NOMO-1 treated with dmso at 0.1 percent for 144 hours (cell line): ENCODE measurements around the gene PPRC1.
A peak's percentile ranks its signal among the peaks of the same experiment; 100 is the strongest.

Experiments
- DNase-seq: peaks from one replicate; lab custom pipeline; 2025; ENCODE audit not compliant: unreplicated experiment; lab: John Stamatoyannopoulos, UW

Gene PPRC1

DNA sequence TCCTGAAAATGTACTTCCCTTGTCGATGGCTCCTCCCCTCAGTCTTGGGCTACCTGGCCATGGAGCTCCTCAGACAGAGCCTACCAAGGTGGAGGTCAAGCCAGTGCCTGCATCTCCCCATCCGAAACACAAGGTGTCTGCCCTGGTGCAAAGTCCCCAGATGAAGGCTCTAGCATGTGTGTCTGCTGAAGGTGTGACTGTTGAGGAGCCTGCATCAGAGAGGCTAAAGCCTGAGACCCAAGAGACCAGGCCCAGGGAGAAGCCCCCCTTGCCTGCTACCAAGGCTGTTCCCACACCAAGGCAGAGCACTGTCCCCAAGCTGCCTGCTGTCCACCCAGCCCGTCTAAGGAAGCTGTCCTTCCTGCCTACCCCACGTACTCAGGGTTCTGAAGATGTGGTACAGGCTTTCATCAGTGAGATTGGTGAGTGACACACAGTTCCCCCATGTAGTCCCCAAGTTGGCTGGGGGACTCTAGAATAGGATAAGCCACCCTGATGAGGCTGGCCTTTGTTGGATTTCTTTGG lies 8.8 kb downstream of the PPRC1 start:
- DNase-seq, result no peak

DNA sequence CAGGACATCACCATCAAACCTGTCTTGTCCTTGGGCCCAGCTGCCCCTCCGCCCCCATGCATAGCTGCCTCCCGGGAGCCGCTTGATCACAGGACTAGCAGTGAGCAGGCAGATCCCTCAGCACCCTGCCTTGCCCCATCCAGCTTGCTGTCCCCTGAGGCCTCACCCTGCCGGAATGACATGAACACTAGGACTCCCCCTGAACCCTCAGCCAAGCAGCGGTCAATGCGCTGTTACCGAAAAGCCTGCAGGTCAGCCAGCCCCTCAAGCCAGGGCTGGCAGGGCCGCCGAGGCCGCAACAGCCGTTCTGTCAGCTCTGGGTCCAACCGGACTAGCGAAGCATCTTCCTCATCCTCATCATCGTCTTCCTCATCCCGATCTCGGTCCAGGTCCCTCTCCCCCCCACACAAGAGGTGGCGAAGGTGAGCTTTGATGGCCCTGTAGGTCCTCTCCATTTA lies 14.2 kb downstream of the PPRC1 start:
- DNase-seq, result no peak

DNA sequence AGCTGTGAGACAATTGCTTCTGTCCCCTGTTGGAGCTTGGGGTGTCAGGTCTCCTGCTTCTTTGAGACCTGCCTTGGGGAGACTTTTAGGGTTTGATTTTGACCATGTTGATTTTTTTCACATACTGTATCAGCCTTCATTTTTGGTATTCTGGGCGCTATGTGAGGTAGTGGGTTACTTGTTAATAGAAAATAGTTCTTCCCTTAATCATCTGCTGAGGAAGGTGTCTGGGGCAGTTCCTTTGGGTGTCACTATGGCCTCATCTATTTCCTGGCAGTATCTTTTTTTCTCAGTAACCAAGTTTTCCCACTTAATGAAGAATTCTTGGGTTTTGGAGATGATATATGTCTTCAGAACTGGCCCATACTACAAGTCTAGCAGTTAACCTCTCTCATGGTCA lies 14.7 kb downstream of the PPRC1 start:
- DNase-seq, result no peak

DNA sequence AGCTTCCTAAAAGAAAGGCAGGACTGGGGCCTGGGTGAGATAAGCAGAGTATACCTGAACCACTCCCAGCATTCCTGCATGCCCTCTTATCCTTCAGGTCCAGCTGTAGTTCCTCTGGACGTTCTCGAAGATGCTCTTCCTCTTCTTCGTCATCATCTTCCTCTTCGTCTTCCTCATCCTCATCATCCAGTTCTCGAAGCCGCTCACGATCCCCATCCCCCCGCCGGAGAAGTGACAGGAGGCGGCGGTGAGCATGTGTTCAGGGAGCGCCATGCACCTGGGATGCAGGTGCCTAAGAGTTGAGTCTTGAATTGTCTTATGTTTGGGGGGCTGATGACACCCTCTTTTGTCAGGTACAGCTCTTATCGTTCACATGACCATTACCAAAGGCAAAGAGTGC lies 15.4 kb downstream of the PPRC1 start:
- no peak for DNase-seq

DNA sequence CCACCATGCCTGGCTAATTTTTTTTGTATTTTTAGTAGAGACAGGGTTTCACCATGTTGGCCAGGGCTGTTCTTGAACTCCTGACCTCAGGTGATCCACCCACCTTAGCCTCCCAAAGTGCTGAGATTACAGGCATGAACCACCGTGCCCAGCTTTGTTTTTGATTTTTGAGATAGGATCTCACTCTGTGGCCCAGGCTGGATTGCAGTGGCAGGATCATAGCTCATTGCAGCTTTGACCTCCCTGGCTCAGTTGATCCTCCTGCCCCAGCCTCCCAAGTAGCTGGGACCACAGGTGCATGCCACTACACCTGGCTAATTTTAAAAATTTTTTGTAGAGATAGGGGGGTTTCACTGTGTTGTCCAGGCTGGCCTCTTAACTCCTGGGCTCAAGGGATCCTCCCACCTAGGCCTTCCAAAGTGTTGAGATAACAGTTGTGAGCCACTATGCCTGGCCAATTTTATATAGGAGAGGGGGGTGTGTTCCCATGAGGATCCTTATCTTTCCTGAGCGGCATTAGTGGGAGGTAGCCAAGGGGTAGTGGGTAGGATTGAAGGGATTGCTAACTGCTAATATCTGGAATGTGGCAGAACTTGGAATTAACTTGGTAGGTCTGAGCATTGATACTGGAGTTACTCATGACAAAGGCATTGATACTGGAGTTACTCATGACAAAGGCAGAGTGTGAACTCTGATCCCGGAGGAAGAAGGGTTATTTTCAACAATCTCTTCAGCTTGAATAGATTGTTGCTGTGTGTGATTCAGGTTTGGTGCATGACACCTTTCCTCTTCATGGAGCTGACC lies 18.3 kb downstream of the PPRC1 start:
- no peak for DNase-seq

DNA sequence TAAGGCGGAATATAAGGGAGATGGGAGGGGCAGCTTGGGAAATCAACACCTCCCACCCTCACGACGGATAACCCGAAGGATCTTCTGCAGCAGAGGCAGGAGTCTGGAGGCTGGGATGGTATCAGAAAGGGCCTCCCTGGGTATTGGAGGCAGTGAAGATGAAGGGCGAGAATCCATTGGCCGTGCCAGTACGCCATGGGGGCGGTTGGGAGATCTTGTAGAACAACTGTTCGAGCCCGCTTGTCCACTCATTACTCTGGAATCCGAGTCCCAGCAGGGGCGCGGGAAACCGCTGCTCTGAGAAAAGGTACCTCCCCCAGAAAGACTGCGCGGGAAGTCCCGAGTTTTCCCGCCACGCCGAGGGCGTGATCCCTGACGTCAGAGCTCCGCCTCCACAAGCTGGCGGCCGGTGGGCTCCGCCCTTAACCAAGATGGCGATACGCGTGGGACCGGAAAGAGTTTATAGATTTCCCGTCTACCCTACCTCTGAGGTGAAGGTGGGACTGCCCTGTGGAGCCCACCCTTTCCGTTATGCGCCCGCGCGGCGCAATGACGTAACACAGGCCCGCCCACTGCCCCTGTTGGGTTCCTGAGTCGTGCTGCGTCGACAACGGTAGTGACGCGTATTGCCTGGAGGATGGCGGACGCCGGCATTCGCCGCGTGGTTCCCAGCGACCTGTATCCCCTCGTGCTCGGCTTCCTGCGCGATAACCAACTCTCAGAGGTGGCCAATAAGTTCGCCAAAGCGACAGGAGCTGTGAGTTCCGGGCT lies 19.1 kb downstream of the PPRC1 start, which contains the start of gene NOLC1:
TSS of gene NOLC1 (plus strand) at position 616 of the 771 bp plus-strand sequence. CDS start at position 638, 22 bp downstream.
- DNase-seq, result peak; percentile 96

DNA sequence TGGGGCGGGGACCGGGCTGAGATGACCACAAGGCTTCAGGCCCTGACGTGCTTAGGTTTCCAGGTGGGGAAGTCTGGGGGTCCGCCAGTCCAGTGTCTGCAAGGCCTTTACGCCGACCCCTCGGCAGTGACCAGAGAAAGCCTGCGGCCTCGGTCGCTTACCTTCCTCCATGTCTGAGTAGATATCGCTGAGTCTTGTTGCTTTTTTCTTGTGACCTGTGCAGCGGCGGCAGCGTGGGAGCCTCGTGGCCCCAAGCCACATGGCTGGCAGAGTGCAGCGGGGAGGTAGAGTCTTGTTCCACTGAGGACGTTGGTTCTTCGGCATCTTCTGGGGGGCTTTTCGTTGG lies 19.7 kb downstream of the PPRC1 start:
- no peak for DNase-seq

DNA sequence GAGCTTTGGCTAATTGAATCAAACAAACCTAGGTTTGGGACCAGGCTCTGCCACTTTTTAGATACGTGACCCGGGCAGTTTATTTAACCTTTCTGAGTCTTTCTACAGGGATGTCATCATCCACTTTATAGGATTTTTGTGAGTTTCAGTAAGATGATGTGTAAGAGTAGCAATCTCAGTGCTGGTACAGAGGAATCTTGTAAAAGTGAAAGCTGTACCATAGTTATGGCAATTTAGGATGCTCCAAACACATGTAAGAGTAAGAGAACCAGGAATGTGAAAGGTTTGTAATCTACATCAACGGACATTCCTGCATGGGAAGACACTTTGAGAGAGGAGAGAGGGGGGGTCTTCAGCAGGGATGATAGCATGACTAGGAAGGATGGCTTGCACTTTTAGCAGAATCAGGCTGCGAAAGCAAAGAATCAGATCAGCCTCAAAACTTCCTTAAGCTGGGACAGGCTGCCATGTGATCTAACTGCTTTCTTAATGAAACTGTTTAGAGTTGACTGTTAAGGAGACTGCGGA lies 20.3 kb downstream of the PPRC1 start:
- DNase-seq, result no peak

DNA sequence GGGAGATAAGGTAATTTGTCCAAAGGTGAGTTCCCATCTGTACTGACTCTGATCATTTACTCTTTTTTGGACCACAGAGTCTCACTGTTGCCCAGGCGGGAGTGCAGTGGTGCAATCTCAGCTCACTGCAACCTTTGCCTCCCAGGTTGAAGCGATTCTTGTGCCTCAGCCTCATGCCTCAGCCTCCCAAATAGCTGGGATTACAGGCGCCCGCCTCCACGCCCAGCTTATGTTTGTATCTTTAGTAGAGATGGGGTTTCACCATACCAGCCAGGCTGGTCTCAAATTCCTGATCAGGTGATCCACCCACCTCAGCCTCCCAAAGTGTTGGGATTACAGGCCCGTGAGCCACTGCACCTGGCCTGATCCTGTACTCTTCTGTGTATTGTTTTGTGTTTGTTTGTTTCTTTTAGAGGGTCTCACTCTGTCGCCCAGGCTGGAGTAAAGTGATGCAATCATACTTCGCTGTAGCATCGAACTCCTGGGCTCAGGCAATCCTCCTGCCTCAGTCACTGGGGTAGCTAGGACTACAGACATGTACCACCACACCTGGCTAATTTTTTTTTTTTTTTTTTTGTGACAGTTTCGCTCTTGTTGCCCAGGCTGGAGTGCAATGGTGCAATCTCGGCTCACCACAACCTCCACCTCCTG lies 21.8 kb downstream of the PPRC1 start:
- DNase-seq, result no peak

DNA sequence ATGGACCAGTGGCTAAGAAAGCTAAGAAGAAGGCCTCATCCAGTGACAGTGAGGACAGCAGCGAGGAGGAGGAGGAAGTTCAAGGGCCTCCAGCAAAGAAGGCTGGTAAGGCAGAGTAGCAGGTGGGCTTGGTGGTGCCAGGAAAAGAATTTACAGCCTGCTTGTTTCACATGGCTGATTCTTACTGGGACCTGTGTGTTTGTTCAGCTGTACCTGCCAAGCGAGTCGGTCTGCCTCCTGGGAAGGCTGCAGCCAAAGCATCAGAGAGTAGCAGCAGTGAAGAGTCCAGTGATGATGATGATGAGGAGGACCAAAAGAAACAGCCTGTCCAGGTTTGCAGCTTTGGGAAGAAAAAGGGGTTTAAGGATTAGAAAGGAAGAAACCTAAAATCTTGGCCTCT lies 24.4 kb downstream of the PPRC1 start:
- no peak for DNase-seq

DNA sequence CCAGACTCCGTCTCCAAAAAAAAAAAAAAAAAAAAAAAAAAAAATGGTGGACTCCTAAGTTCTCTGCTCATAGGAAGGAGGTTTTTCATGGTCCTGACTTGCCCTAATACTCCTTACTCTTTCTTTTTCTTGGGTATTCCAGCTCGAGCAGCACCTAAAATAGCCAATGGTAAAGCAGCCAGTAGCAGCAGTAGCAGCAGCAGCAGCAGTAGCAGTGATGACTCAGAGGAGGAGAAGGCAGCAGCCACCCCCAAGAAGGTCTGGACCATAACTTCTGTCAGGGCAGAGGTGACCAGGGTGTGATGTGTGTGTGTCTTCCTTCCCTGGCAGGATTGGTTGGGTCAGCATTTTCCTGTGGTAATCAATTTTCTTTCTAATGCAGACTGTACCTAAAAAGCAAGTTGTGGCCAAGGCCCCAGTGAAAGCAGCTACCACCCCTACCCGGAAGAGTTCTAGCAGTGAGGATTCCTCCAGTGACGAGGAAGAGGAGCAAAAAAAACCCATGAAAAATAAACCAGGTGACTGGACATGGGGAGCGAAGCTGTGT lies 26.3 kb downstream of the PPRC1 start:
- DNase-seq, result no peak

DNA sequence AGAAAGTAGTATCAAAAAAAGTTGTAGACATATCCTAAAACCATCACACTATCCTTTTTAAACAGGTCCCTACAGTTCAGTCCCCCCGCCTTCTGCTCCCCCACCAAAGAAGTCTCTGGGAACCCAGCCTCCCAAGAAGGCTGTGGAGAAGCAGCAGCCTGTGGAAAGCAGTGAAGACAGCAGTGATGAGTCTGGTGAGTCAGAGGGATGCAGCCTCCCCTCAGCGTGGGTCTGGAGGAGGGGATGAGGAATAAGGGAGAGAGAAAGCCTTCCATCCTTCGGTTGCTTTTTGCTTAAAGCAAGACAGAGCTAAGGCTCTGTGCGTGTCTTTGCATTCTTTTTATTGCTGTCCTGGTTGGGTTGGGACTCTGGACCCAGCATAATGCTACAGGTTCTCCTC lies 27.0 kb downstream of the PPRC1 start:
- no peak for DNase-seq

DNA sequence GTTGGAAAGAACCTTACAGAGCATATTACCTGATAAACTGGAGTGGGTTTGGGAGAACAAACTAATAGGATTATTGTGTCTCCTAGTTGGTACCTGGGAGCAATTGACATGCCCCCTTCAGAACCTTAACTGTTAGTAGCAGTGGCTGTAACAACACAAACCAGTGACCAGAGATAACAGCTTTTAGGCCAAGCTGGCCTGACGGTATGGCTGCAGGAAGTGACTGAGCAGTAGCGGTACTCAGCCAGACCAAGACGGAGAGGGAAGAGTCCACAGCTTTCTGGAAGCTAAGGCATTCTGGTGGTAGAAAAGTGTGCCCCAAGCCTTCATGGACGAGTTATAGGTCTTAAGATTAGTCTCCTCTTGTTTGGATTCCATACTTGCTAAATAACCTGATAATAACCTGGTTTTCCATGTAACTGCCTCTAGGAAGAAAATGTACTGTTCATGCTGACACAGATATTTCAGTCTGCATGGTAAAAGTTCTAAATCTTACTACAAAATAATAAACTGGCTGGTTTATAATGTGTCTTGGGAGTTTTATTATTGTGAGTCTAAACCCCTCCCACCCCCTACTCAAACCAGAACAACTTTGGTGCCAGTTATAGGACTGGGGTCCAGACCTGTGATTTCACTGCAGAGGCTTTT lies 30.6 kb downstream of the PPRC1 start:
- DNase-seq, result no peak

DNA sequence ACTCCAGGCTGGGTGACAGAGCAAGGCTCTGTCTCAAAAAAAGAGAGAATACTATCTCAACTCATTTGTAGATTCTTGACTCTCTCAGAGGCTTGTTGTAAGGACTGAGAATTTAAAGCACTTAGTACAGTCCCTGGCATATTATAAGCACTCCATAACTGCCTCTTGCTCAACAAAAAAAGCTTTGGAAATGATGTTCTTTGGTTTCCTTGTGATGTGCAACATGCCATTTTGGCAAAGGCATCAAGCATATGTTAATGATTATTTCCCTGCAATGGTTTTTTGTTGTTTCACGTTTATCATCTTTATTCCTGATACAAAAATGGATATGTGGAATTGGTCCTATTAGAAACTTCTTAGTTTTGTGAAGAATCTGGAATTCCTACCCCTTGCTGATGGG lies 35.0 kb downstream of the PPRC1 start:
- no peak for DNase-seq

DNA sequence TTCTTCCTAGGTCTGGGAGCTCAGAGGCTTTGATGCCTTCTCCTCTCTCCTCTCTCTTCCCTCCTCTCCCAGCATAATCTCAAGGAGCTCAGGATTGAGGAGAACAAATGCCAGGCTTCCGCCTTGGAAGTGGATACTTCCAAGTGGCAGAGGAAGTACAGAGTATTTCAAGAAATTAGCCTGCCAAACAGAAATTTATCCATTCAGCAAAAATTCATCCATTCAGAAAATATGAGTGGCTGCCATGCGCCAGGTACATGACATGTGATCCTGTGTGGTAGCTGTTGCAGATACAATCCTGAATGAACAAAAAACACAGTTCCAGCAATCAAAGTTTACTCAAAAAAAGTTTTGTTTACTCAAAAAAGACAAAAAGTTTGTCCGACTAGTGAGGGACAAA lies 37.8 kb downstream of the PPRC1 start:
- DNase-seq, result no peak

DNA sequence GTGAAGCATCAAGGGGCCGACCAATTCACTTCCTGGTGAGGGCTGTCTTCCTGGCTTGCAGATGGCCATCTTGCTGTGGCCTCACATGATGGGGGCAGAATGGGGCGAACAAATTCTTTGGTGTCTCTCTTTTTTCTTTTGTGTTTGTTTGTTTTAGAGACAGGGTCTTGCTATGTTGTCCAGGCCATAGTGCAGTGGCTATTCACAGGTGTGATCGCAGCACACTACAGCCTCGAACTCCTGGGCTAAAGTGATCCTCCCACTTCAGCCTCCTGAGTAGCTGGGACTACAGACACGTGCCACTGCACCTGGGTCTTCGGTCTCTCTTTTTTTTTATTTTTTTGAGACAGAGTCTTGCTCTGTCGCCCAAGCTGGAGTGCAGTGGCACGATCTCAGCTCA lies 39.4 kb downstream of the PPRC1 start:
- DNase-seq, result no peak

DNA sequence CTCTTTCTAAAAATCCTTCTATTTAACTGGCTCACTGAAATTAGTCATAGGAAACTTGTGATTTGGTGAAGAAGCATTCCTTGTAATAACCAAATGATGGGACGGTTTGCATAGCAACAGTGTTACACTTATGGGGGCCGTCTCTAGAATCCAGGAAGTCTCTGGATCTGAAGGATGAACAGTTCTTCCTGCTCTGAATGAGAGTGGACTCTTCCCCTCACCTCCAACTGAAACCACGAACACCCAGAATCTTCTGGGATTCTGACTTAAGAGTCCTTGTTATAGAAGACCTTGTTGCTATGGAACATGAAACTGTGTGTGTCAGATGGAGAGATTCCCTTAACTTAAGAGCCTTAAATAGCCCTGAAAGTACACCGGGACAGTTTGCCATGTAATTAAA lies 42.6 kb downstream of the PPRC1 start:
- no peak for DNase-seq

DNA sequence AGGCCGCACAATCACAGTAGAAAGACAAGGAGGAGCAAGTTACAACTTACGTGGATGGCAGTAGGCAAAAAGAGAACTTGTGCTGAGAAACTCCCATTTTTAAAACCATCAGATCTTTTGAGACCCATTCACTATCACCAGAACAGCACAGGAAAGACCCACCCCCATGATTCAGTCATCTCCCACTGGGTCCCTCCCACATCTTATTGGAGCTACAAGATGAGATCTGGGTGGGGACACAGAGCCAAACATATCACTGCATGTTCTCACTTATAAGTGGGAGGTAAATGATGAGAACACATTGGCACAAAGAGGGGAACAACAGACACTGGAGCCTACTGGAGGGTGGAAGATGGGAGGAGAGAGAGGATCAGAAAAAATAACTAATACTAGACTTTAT lies 51.8 kb downstream of the PPRC1 start:
- no peak for DNase-seq

DNA sequence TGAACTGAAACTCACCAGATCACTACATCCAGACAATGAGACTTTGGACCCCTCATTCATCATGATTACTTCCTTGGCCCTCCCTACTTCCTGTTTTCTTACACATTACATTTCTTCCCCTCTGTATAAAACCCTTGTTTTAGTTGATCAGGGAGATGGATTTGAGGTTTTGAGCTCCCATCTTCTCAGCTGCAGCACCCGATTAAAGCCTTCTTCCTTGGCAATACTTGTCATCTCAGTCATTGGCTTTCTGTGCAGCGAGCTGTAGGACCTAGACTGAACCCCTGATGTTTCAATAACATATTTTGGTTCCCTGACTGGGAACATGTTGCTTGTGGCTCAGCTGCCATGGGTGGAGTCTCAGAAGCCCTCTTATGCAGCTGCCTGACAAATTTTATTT lies 52.4 kb downstream of the PPRC1 start:
- DNase-seq, result no peak

DNA sequence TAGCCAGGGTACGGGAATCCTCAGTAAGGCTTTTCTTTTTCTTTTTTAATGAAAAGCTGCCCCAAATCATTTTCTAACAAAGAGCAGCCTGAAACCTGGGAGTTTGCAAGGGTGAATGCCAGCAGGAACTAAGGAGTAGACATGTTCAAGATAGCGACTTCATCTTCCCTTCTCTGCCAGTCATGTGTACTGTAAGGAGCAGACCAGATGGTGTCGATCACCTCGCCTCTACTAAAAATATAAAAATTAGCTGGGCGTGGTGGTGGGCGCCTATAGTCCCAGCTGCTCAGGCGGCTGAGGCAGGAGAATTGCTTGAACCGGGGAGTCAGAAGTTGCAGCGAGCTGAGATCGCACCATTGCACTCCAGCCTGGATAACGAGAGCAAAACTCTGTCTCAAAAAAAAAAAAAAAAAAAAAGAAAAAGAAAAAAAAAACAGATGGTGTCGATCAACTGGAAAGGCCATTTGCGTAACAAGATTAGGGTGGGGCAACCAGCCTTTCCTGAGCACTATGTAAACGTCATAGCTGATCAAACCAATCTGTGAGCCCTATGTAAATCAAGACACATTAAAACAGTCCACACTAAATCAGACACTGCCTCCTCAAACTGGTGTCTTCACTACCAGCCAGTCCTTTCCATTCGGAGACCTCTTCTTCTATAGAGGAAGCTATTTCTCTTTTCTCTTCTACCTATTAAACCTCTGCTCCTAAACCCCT lies 53.1 kb downstream of the PPRC1 start:
- DNase-seq, result peak; percentile 26
